HepG2 (cell line): ENCODE data around the gene DAPK1. TPM values are rescaled to one million over a fixed set of nuclear protein-coding genes. Genes with fewer than 3 reads are reported as not detected.

Experiments
- AGO2 ChIP-seq: fragments of 200-400 bp; formaldehyde crosslinking; optimal IDR thresholded peaks from 2 replicates; pipeline ENCODE3; 2017; ENCODE audit warnings: mild to moderate bottlenecking, low read depth, low read length, moderate library complexity
- BCLAF1 ChIP-seq: fragments of 450-650 bp; IDR thresholded peaks from 2 replicates; pipeline ENCODE4 v1.6.1; 2017; ENCODE audit warnings: mild to moderate bottlenecking
- DNMT1 ChIP-seq: sonication (generic); formaldehyde crosslinking; IDR thresholded peaks from 2 replicates; pipeline ENCODE4 v1.5.1; 2020; ENCODE audit warnings: mild to moderate bottlenecking, missing genetic modification reagents
- E2F2 ChIP-seq: sonication (generic); formaldehyde crosslinking; IDR thresholded peaks from 2 replicates; pipeline ENCODE4 v1.4.0; 2020; ENCODE audit warnings: missing genetic modification reagents, borderline replicate concordance
- HBP1 ChIP-seq: IDR thresholded peaks from 2 replicates; pipeline ENCODE4 v1.6.1; 2016; ENCODE audit warnings: low read depth, control low read depth
- HHEX ChIP-seq: IDR thresholded peaks from 2 replicates; pipeline ENCODE4 v1.6.1; 2016; ENCODE audit warnings: control low read depth
- KDM4B ChIP-seq: sonication (generic); formaldehyde crosslinking; IDR thresholded peaks from 2 replicates; pipeline ENCODE4 v1.4.0; 2020; ENCODE audit warnings: missing genetic modification reagents
- KLF11 ChIP-seq: IDR thresholded peaks from 2 replicates; pipeline ENCODE4 v1.6.1; 2016; ENCODE audit warnings: missing compliant biosample characterization
- MED1 ChIP-seq: sonication (generic); formaldehyde crosslinking; IDR thresholded peaks from 2 replicates; pipeline ENCODE4 v1.4.0; 2020; ENCODE audit warnings: missing genetic modification reagents
- POLR2AphosphoS5 ChIP-seq: IDR thresholded peaks from 2 replicates; pipeline ENCODE4 v1.6.1; 2012; ENCODE audit warnings: low read depth, low read length
- REL ChIP-seq: sonication (generic); formaldehyde crosslinking; conservative IDR thresholded peaks from 2 replicates; pipeline ENCODE4 v1.8.0; 2022; ENCODE audit warnings: mild to moderate bottlenecking, missing genetic modification reagents, moderate library complexity
- SOX13 ChIP-seq, 3 experiments: fragments of 450-650 bp in 1 of 3; sonication (generic) in 1 of 3; formaldehyde crosslinking in 1 of 3; IDR thresholded peaks in 2 of 3; conservative IDR thresholded peaks in 1 of 3; 2 replicates each; pipeline versions ENCODE4 v1.5.0 to v1.6.1; 2016 to 2020; ENCODE audit warnings: antibody characterized with exemption in 1 of 3, mild to moderate bottlenecking in 1 of 3, missing compliant biosample characterization in 1 of 3, missing genetic modification reagents in 1 of 3, moderate library complexity in 1 of 3
- SOX6 ChIP-seq, 2 experiments: fragments of 450-650 bp in 1 of 2; sonication (generic) in 1 of 2; formaldehyde crosslinking in 1 of 2; IDR thresholded peaks; 2 replicates each; pipeline versions ENCODE4 v1.4.0 to v1.6.1; 2017 to 2020; ENCODE audit warnings: antibody characterized with exemption in 1 of 2, mild to moderate bottlenecking in 1 of 2, missing genetic modification reagents in 1 of 2
- STAG1 ChIP-seq: sonication (generic); formaldehyde crosslinking; IDR thresholded peaks from 2 replicates; pipeline ENCODE4 v1.4.0; 2020; ENCODE audit warnings: missing genetic modification reagents
- TAF1 ChIP-seq: sonication (generic); formaldehyde crosslinking; IDR thresholded peaks from 2 replicates; pipeline ENCODE4 v1.4.0; 2020; ENCODE audit warnings: missing genetic modification reagents
- U2AF2 ChIP-seq: fragments of 200-400 bp; formaldehyde crosslinking; IDR thresholded peaks from 2 replicates; pipeline ENCODE4 v1.6.1; 2017; ENCODE audit warnings: low read depth, mild to moderate bottlenecking, low read length
- ZBTB21 ChIP-seq: sonication (generic); formaldehyde crosslinking; IDR thresholded peaks from 2 replicates; pipeline ENCODE4 v1.4.0; 2020; ENCODE audit warnings: missing genetic modification reagents
- ZFP41 ChIP-seq: sonication (generic); formaldehyde crosslinking; IDR thresholded peaks from 2 replicates; pipeline ENCODE4 v1.4.0; 2020; ENCODE audit warnings: mild to moderate bottlenecking, missing genetic modification reagents, borderline replicate concordance
- ZFP62 ChIP-seq: sonication (generic); formaldehyde crosslinking; IDR thresholded peaks from 2 replicates; pipeline ENCODE4 v1.4.0; 2020; ENCODE audit warnings: missing genetic modification reagents
- ZNF160 ChIP-seq: sonication (generic); formaldehyde crosslinking; IDR thresholded peaks from 2 replicates; pipeline ENCODE4 v1.8.0; 2022; ENCODE audit warnings: mild to moderate bottlenecking, inconsistent platforms, missing genetic modification reagents
- ZNF329 ChIP-seq: sonication (generic); formaldehyde crosslinking; IDR thresholded peaks from 2 replicates; pipeline ENCODE4 v1.9.0; 2021; ENCODE audit warnings: low read depth, mild to moderate bottlenecking, missing genetic modification reagents
- ZNF430 ChIP-seq: sonication (generic); formaldehyde crosslinking; IDR thresholded peaks from 2 replicates; pipeline ENCODE4 v1.9.0; 2021; ENCODE audit warnings: mild to moderate bottlenecking, missing genetic modification reagents
- ZNF800 ChIP-seq: sonication (generic); formaldehyde crosslinking; IDR thresholded peaks from 2 replicates; pipeline ENCODE4 v1.4.0; 2020; ENCODE audit warnings: missing genetic modification reagents
- ZNF850 ChIP-seq: sonication (generic); formaldehyde crosslinking; conservative IDR thresholded peaks from 2 replicates; pipeline ENCODE4 v1.9.0; 2021; ENCODE audit warnings: mild to moderate bottlenecking, missing genetic modification reagents
- polyA plus RNA-seq, 8 experiments: library from polyadenylated mRNA; depleted of rRNA in 3 of 8; stranded (reverse) in 7 of 8; unstranded in 1 of 8; fragments of >200 nt; fragmentation: Illumina TruSeq in 4 of 8; extraction: Trizol in 4 of 8; gene quantifications; 2 replicates each; pipeline versions ENCODE4 v1.2.1 to v1.2.3, GENCODE V29; 2011 to 2016; ENCODE audit warnings: low read depth in 4 of 8, missing spikeins in 1 of 8, mixed read lengths in 1 of 8; ENCODE audit not compliant: insufficient read depth in 1 of 8
- total RNA-seq, 5 experiments: library from RNA; depleted of rRNA; stranded (reverse); fragments of >200 nt; fragmentation: Illumina TruSeq; extraction: Trizol; gene quantifications; 2 replicates each; pipeline ENCODE4 v1.2.3, GENCODE V29; 2016; ENCODE audit warnings: low read depth in 1 of 5

Gene DAPK1
- total and polyA plus RNA-seq, 2 of the 13 experiments (the other 11 are each of a cell fraction or from before 2014, with no cell fraction given), result 35.7 to 35.9 TPM

- TF ChIP-seq BCLAF1 (no peak), ZNF800 (CRISPR knock-in tag) (peak; percentile 33; the same call in 1 of the 2 replicates), HHEX (CRISPR knock-in tag) (no peak), U2AF2 (no peak), POLR2AphosphoS5 (peak; percentile 53; the same call in 1 of the 2 replicates), SOX13 (IDR thresholded peaks at IDR 0.05) (no peak), SOX13 (CRISPR knock-in tag; conservative IDR thresholded peaks at IDR 0.05 in 1 of 2, IDR thresholded peaks at IDR 0.05 in 1 of 2) (no peak), ZFP41 (no peak), HBP1 (CRISPR knock-in tag) (0 out of 2 replicates have a peak, but pooled peaks have one; percentile 37), DNMT1 (CRISPR knock-in tag) (0 out of 2 replicates have a peak, but pooled peaks have one; percentile 59), ZNF850 (CRISPR knock-in tag) (no peak), ZBTB21 (no peak), SOX6 (IDR thresholded peaks at IDR 0.05) (no peak), SOX6 (CRISPR knock-in tag; IDR thresholded peaks at IDR 0.05) (0 out of 2 replicates have a peak, but pooled peaks have one; percentile 6), KDM4B (no peak), TAF1 (peak; percentile 20; the same call in 1 of the 2 replicates), REL (peak; percentile 83; the same call in 1 of the 2 replicates), KLF11 (CRISPR knock-in tag) (no peak), ZNF329 (0 out of 2 replicates have a peak, but pooled peaks have one; percentile 34), E2F2 (CRISPR knock-in tag) (peak; percentile 39; the same call in 1 of the 2 replicates), MED1 (peak; percentile 45; the same call in 1 of the 2 replicates), ZNF160 (CRISPR knock-in tag) (no peak), ZNF430 (CRISPR knock-in tag) (no peak), AGO2 (no peak), ZFP62 (CRISPR knock-in tag) (no peak), STAG1 (peak; percentile 52)
Observed at GRCh38 chr9:87497604-87498045, at the start of gene DAPK1 (continued).
